Activated CD8-positive, alpha-beta memory T cell treated with anti-CD3 and anti-CD28 coated beads, Interleukin-2, amount 10 ng/mL, durations not matched to agents 7 days and 5 days (primary cell): ENCODE measurements around the gene FNBP1L. TPM values are rescaled to one million over a fixed set of nuclear protein-coding genes. Genes with fewer than 3 reads are reported as not detected.
A peak's percentile ranks its signal among the peaks of the same experiment; 100 is the strongest.

Source experiments
- ATAC-seq: fragments of 150-1000 bp; cut with Tn5 transposase; one replicate; pipeline ENCODE4 v1.10.0; 2021; ENCODE audit warnings: moderate library complexity
- CTCF ChIA-PET: fragments of 350-600 bp; sonication (Branson Sonifier 250); formaldehyde crosslinking; loops from one replicate; lab custom pipeline; 2021; ENCODE audit warnings: antibody characterized with exemption; lab: Charles Lee
- DNase-seq: peaks from one replicate; pipeline ENCODE4 v3.0.0-alpha.2; 2020
- H3K27ac Mint-ChIP-seq: one replicate; pipeline ENCODE4 v1.8.0; 2021; ENCODE audit warnings: mild to moderate bottlenecking, mixed read lengths
- H3K27me3 Mint-ChIP-seq: one replicate; pipeline ENCODE4 v1.8.0; 2021; ENCODE audit warnings: mixed read lengths
- H3K36me3 Mint-ChIP-seq: one replicate; pipeline ENCODE4 v1.8.0; 2021; ENCODE audit warnings: mild to moderate bottlenecking, mixed read lengths
- H3K4me1 Mint-ChIP-seq: one replicate; pipeline ENCODE4 v1.8.0; 2021; ENCODE audit warnings: mixed read lengths
- H3K4me3 Mint-ChIP-seq: one replicate; pipeline ENCODE4 v1.8.0; 2021; ENCODE audit warnings: mild to moderate bottlenecking, moderate library complexity, mixed read lengths
- H3K9me3 Mint-ChIP-seq: one replicate; pipeline ENCODE4 v1.8.0; 2022; ENCODE audit warnings: low read depth, mixed read lengths
- total RNA-seq, 2 experiments: library from RNA; stranded (reverse); gene quantifications; one replicate each; pipeline ENCODE4 v1.2.3, GENCODE V29; 2021

The FNBP1L gene
- total RNA-seq, 2 experiments from 2014 or later: 0.12 to 0.42 TPM

GRCh38 chr1:93434987-93435386 lies 12.9 kb upstream of the FNBP1L start:
- CTCF ChIA-PET: interaction anchor here (1.2 to 1.5 kb wide), 2 partner anchors 379 to 409 kb away, joined by 3 to 4 read pairs; no protein-coding TSS in a partner anchor
- no peak for DNase-seq
- Mint-ChIP-seq H3K36me3 (no peaks in the 10 kb centered on the region), H3K4me3 (no peak overlapping the region), H3K27ac (no peak overlapping the region), H3K9me3 (no peaks in the 10 kb centered on the region), H3K27me3 (peaks cover 47% of the 10 kb centered on the region), H3K4me1 (no peaks in the 10 kb centered on the region)
- no peak for ATAC-seq

GRCh38 chr1:93435443-93435842 lies 12.5 kb upstream of the FNBP1L start:
- CTCF ChIA-PET: interaction anchor here (1.2 kb wide), 1 partner anchor 379 kb away, joined by 3 read pairs; no protein-coding TSS in a partner anchor
- DNase-seq: no peak

GRCh38 chr1:93436496-93436895 lies 11.4 kb upstream of the FNBP1L start:
- Mint-ChIP-seq H3K9me3 (no peaks in the 10 kb centered on the region), H3K36me3 (no peaks in the 10 kb centered on the region)

More at GRCh38 chr1:93435443-93435842, 12.5 kb upstream of the FNBP1L start:
- no peaks in the 10 kb centered on the region for H3K4me1 Mint-ChIP-seq
- H3K9me3 Mint-ChIP-seq: no peaks in the 10 kb centered on the region
- no peak overlapping the region for H3K4me3 Mint-ChIP-seq
- H3K27ac Mint-ChIP-seq: no peak overlapping the region
- H3K36me3 Mint-ChIP-seq: no peaks in the 10 kb centered on the region
- peaks cover 48% of the 10 kb centered on the region for H3K27me3 Mint-ChIP-seq
- no peak for ATAC-seq

GRCh38 chr1:93437976-93438605 lies 9.8 kb upstream of the FNBP1L start:
- no peaks in the 10 kb centered on the region for H3K4me1 Mint-ChIP-seq
- no peak for ATAC-seq
- peaks cover 56% of the 10 kb centered on the region for H3K27me3 Mint-ChIP-seq
- H3K9me3 Mint-ChIP-seq: no peaks in the 10 kb centered on the region
- H3K27ac Mint-ChIP-seq: no peak overlapping the region
- no peak overlapping the region for H3K4me3 Mint-ChIP-seq
- CTCF ChIA-PET: interaction anchor here (0.8 to 1.0 kb wide), 2 partner anchors 11 to 134 kb away, joined by 3 read pairs; no protein-coding TSS in a partner anchor
- no peaks in the 10 kb centered on the region for H3K36me3 Mint-ChIP-seq
- DNase-seq: no peak

More at GRCh38 chr1:93436496-93436895, 11.4 kb upstream of the FNBP1L start:
- Mint-ChIP-seq H3K4me3 (no peak overlapping the region), H3K4me1 (no peaks in the 10 kb centered on the region), H3K27ac (no peak overlapping the region), H3K27me3 (peaks cover 55% of the 10 kb centered on the region)
- no peak for DNase-seq
- no peak for ATAC-seq
- CTCF ChIA-PET: interaction anchor here (1.0 to 1.5 kb wide), 2 partner anchors 10 to 408 kb away, joined by 3 to 5 read pairs; no protein-coding TSS in a partner anchor

GRCh38 chr1:93438716-93439115 lies 9.2 kb upstream of the FNBP1L start:
- H3K4me1 Mint-ChIP-seq: no peaks in the 10 kb centered on the region
- CTCF ChIA-PET: no interaction called here
- ATAC-seq: no peak

GRCh38 chr1:93440272-93440671 lies 7.6 kb upstream of the FNBP1L start:
- Mint-ChIP-seq H3K9me3 (no peaks in the 10 kb centered on the region), H3K4me3 (no peak overlapping the region), H3K27ac (no peak overlapping the region), H3K4me1 (no peaks in the 10 kb centered on the region), H3K36me3 (no peaks in the 10 kb centered on the region), H3K27me3 (peaks cover 57% of the 10 kb centered on the region)
- ATAC-seq (no peak), DNase-seq (no peak)
- CTCF ChIA-PET: no interaction called here

More at GRCh38 chr1:93438716-93439115, 9.2 kb upstream of the FNBP1L start:
- Mint-ChIP-seq H3K4me3 (no peak overlapping the region), H3K27ac (no peak overlapping the region), H3K9me3 (no peaks in the 10 kb centered on the region), H3K27me3 (peaks cover 56% of the 10 kb centered on the region), H3K36me3 (no peaks in the 10 kb centered on the region)
- no peak for DNase-seq

- no peaks in the 10 kb centered on the region for H3K4me1 Mint-ChIP-seq
- H3K36me3 Mint-ChIP-seq: no peaks in the 10 kb centered on the region
- no peak for ATAC-seq
- H3K4me3 Mint-ChIP-seq: no peak overlapping the region
- CTCF ChIA-PET: no interaction called here
- H3K27ac Mint-ChIP-seq: no peak overlapping the region
- peaks cover 60% of the 10 kb centered on the region for H3K27me3 Mint-ChIP-seq
- no peaks in the 10 kb centered on the region for H3K9me3 Mint-ChIP-seq
- no peak for DNase-seq
Measured at GRCh38 chr1:93440706-93441105, 7.2 kb upstream of the FNBP1L start.

GRCh38 chr1:93441589-93441988 lies 6.3 kb upstream of the FNBP1L start:
- H3K27ac Mint-ChIP-seq: no peak overlapping the region
- no peak overlapping the region for H3K4me3 Mint-ChIP-seq
- no peak for DNase-seq
- H3K36me3 Mint-ChIP-seq: no peaks in the 10 kb centered on the region
- peaks cover 64% of the 10 kb centered on the region for H3K27me3 Mint-ChIP-seq
- no peaks in the 10 kb centered on the region for H3K4me1 Mint-ChIP-seq
- H3K9me3 Mint-ChIP-seq: no peaks in the 10 kb centered on the region
- no peak for ATAC-seq
- CTCF ChIA-PET: no interaction called here

- Mint-ChIP-seq H3K9me3 (no peaks in the 10 kb centered on the region), H3K4me1 (peaks cover 3% of the 10 kb centered on the region), H3K4me3 (no peak overlapping the region), H3K36me3 (no peaks in the 10 kb centered on the region), H3K27ac (no peak overlapping the region), H3K27me3 (peaks cover 64% of the 10 kb centered on the region)
- ATAC-seq (no peak), DNase-seq (no peak)
- CTCF ChIA-PET: interaction anchor here (0.8 kb wide), 1 partner anchor 184 kb away, joined by 3 read pairs; no protein-coding TSS in a partner anchor
Measured at GRCh38 chr1:93442008-93442666, 5.8 kb upstream of the FNBP1L start.

GRCh38 chr1:93442741-93443140 lies 5.2 kb upstream of the FNBP1L start:
- peaks cover 66% of the 10 kb centered on the region for H3K27me3 Mint-ChIP-seq
- CTCF ChIA-PET: interaction anchor here (0.8 kb wide), 1 partner anchor 183 kb away, joined by 3 read pairs; no protein-coding TSS in a partner anchor
- no peaks in the 10 kb centered on the region for H3K36me3 Mint-ChIP-seq
- no peak for DNase-seq
- ATAC-seq: no peak
- H3K4me3 Mint-ChIP-seq: no peak overlapping the region
- H3K27ac Mint-ChIP-seq: no peak overlapping the region
- H3K4me1 Mint-ChIP-seq: peaks cover 8% of the 10 kb centered on the region
- no peaks in the 10 kb centered on the region for H3K9me3 Mint-ChIP-seq

GRCh38 chr1:93443454-93443853 lies 4.5 kb upstream of the FNBP1L start:
- H3K36me3 Mint-ChIP-seq: no peaks in the 10 kb centered on the region
- H3K4me3 Mint-ChIP-seq: no peak overlapping the region
- peaks cover 10% of the 10 kb centered on the region for H3K4me1 Mint-ChIP-seq
- H3K27me3 Mint-ChIP-seq: peaks cover 62% of the 10 kb centered on the region
- DNase-seq: no peak
- H3K9me3 Mint-ChIP-seq: no peaks in the 10 kb centered on the region
- no peak for ATAC-seq
- H3K27ac Mint-ChIP-seq: no peak overlapping the region
- CTCF ChIA-PET: no interaction called here

GRCh38 chr1:93446837-93447451 lies 974 bp upstream of the FNBP1L start:
- CTCF ChIA-PET: interaction anchor here (0.6 to 2.1 kb wide), 4 partner anchors 10 to 366 kb away, joined by 3 to 8 read pairs (median 4); no protein-coding TSS in a partner anchor
- peaks cover 64% of the 10 kb centered on the region for H3K27me3 Mint-ChIP-seq
- H3K36me3 Mint-ChIP-seq: no peaks in the 10 kb centered on the region
- no peak overlapping the region for H3K27ac Mint-ChIP-seq
- no peak for DNase-seq
- no peak for ATAC-seq
- peaks cover 16% of the 10 kb centered on the region for H3K4me1 Mint-ChIP-seq
- H3K9me3 Mint-ChIP-seq: no peaks in the 10 kb centered on the region
- H3K4me3 Mint-ChIP-seq: peak overlapping the region; percentile 67

GRCh38 chr1:93448292-93448982 lies 519 bp downstream of the FNBP1L start:
- Mint-ChIP-seq H3K27me3 (peaks cover 73% of the 10 kb centered on the region), H3K27ac (no peak overlapping the region), H3K4me3 (peak overlapping the region; percentile 68), H3K36me3 (no peaks in the 10 kb centered on the region), H3K4me1 (peaks cover 16% of the 10 kb centered on the region), H3K9me3 (no peaks in the 10 kb centered on the region)
- CTCF ChIA-PET: interaction anchor here (1.9 kb wide), 1 partner anchor 144 kb away, joined by 8 read pairs; no protein-coding TSS in a partner anchor
- DNase-seq (no peak), ATAC-seq (peak; percentile 50)
